Neural cell (in vitro differentiated cells): ENCODE data around the gene REXO1. TPM values are rescaled to one million over a fixed set of nuclear protein-coding genes. Genes with fewer than 3 reads are reported as not detected.

Source experiments
- H2AFZ ChIP-seq: fragments of 200-600, 300-800 bp; sonication (generic), shearing (Covaris generic); 2 replicates; pipeline ENCODE4 v1.6.0; 2014; ENCODE audit warnings: low read depth, mild to moderate bottlenecking, antibody characterized with exemption, low read length, moderate library complexity
- H3F3A ChIP-seq: fragments of 200-600 bp; shearing (Covaris generic); 2 replicates; pipeline ENCODE4 v1.6.1; 2016; ENCODE audit warnings: mild to moderate bottlenecking, moderate library complexity, mixed read lengths, antibody characterized with exemption, low read length; ENCODE audit not compliant: insufficient read depth, poor library complexity, severe bottlenecking
- H3K27ac ChIP-seq: fragments of 200-600, 300-800 bp; sonication (generic), shearing (Covaris generic); 2 replicates; pipeline ENCODE4 v1.5.1; 2014; ENCODE audit warnings: mild to moderate bottlenecking, low read length, moderate library complexity
- H3K27me3 ChIP-seq: fragments of 300-800, 200-600 bp; sonication (generic), shearing (Covaris generic); 2 replicates; pipeline ENCODE4 v1.6.0; 2014; ENCODE audit warnings: mild to moderate bottlenecking, low read depth, low read length, moderate library complexity; ENCODE audit not compliant: insufficient read depth
- H3K36me3 ChIP-seq: fragments of 300-800, 200-600 bp; sonication (generic), shearing (Covaris generic); 2 replicates; pipeline ENCODE4 v1.5.1; 2014; ENCODE audit warnings: mild to moderate bottlenecking, antibody characterized with exemption, low read length, moderate library complexity; ENCODE audit not compliant: insufficient read depth
- H3K4me2 ChIP-seq: fragments of 300-800, 200-600 bp; sonication (generic), shearing (Covaris generic); 2 replicates; pipeline ENCODE4 v1.6.0; 2014; ENCODE audit warnings: mild to moderate bottlenecking, low read length
- H3K4me3 ChIP-seq: fragments of 300-800, 200-600 bp; sonication (generic), shearing (Covaris generic); 2 replicates; pipeline ENCODE4 v1.5.1; 2014; ENCODE audit warnings: mild to moderate bottlenecking, low read length, moderate library complexity
- H3K79me2 ChIP-seq: fragments of 200-600 bp; shearing (Covaris generic); replicated peaks from 2 replicates; pipeline ENCODE4 v1.6.0; 2014; ENCODE audit warnings: mild to moderate bottlenecking, low read length, moderate library complexity; ENCODE audit not compliant: insufficient read depth
- H3K9ac ChIP-seq: fragments of 300-800, 200-600 bp; sonication (generic), shearing (Covaris generic); 2 replicates; pipeline ENCODE4 v1.6.1; 2016; ENCODE audit warnings: mild to moderate bottlenecking, low read length, mixed read lengths
- H3K9me2 ChIP-seq: fragments of 200-600 bp; shearing (Covaris generic); 2 replicates; pipeline ENCODE4 v1.6.1; 2016; ENCODE audit warnings: mild to moderate bottlenecking, low read length, mixed read lengths; ENCODE audit not compliant: insufficient read depth
- H3K9me3 ChIP-seq: fragments of 200-600, 300-800 bp; sonication (generic), shearing (Covaris generic); 2 replicates; pipeline ENCODE4 v1.6.1; 2016; ENCODE audit warnings: mild to moderate bottlenecking, mixed run types, low read length, moderate library complexity, mixed read lengths
- H4K20me1 ChIP-seq: fragments of 200-600 bp; shearing (Covaris generic); 2 replicates; pipeline ENCODE4 v1.6.1; 2016; ENCODE audit warnings: mild to moderate bottlenecking, mixed run types; ENCODE audit not compliant: insufficient read depth
- CTCF ChIP-seq: fragments of 450-650 bp; IDR thresholded peaks from 2 replicates; pipeline ENCODE4 v1.5.1; 2014; ENCODE audit warnings: antibody characterized with exemption, mild to moderate bottlenecking, moderate library complexity; ENCODE audit not compliant: poor library complexity, severe bottlenecking
- EP300 ChIP-seq: fragments of 450-650 bp; conservative IDR thresholded peaks from 2 replicates; pipeline ENCODE4 v1.6.1; 2014; ENCODE audit warnings: antibody characterized with exemption, mild to moderate bottlenecking, moderate library complexity; ENCODE audit not compliant: poor library complexity, severe bottlenecking
- EZH2 ChIP-seq: fragments of 200-600, 300-800 bp; shearing (Covaris generic), sonication (generic); IDR thresholded peaks from 2 replicates; pipeline ENCODE4 v1.6.1; 2014; ENCODE audit warnings: antibody characterized with exemption, low read length, borderline replicate concordance, mild to moderate bottlenecking; ENCODE audit not compliant: insufficient read depth, poor library complexity, severe bottlenecking
- MXI1 ChIP-seq: fragments of 450-650 bp; conservative IDR thresholded peaks from 2 replicates; pipeline ENCODE4 v1.6.1; 2014; ENCODE audit warnings: antibody characterized with exemption, mild to moderate bottlenecking; ENCODE audit not compliant: poor library complexity, severe bottlenecking
- POLR2AphosphoS5 ChIP-seq: IDR thresholded peaks from 2 replicates; pipeline ENCODE4 v1.6.1; 2012
- RAD21 ChIP-seq: fragments of 450-650 bp; conservative IDR thresholded peaks from 2 replicates; pipeline ENCODE4 v1.6.1; 2014; ENCODE audit warnings: antibody characterized with exemption, mild to moderate bottlenecking, moderate library complexity
- REST ChIP-seq: IDR thresholded peaks from 2 replicates; pipeline ENCODE4 v1.6.1; 2012; ENCODE audit warnings: borderline replicate concordance
- SMC3 ChIP-seq: fragments of 450-650 bp; conservative IDR thresholded peaks from 2 replicates; pipeline ENCODE4 v1.6.1; 2014; ENCODE audit warnings: antibody characterized with exemption, mild to moderate bottlenecking, moderate library complexity; ENCODE audit not compliant: poor library complexity
- TAF1 ChIP-seq: IDR thresholded peaks from 2 replicates; pipeline ENCODE4 v1.6.1; 2012; ENCODE audit warnings: low read depth
- polyA plus RNA-seq: library from polyadenylated mRNA; depleted of rRNA; stranded (reverse); fragments of >200 nt; gene quantifications from 2 replicates; pipeline ENCODE4 v1.2.3, GENCODE V29; 2014

The REXO1 gene
- polyA plus RNA-seq, 1 donor from 2014 or later: 9.2 TPM

- peak overlapping the region; percentile 98 for H3K4me3 ChIP-seq
- peak overlapping the region; percentile 88 for H3K9ac ChIP-seq
- no peaks in the 10 kb centered on the region for H3F3A ChIP-seq
- H3K27me3 ChIP-seq: no peaks in the 10 kb centered on the region
- peak overlapping the region; percentile 61 for H3K27ac ChIP-seq
- H3K79me2 ChIP-seq: peaks cover 27% of the 10 kb centered on the region
- H3K9me2 ChIP-seq: no peaks in the 10 kb centered on the region
- no peak for TF ChIP-seq MXI1
- TF ChIP-seq REST: peak; percentile 45
- no peaks in the 10 kb centered on the region for H3K36me3 ChIP-seq
- peak overlapping the region; percentile 83 for H3K4me2 ChIP-seq
- H4K20me1 ChIP-seq: peaks cover 8% of the 10 kb centered on the region
- no peaks in the 10 kb centered on the region for H3K9me3 ChIP-seq
- H2AFZ ChIP-seq: no peak overlapping the region
Observed at GRCh38 chr19:1884719-1885334, 36.5 kb upstream of the REXO1 start.

- no peak overlapping the region for H2AFZ ChIP-seq
- H3K36me3 ChIP-seq: no peaks in the 10 kb centered on the region
- H4K20me1 ChIP-seq: peaks cover 8% of the 10 kb centered on the region
- peak overlapping the region; percentile 61 for H3K27ac ChIP-seq
- no peaks in the 10 kb centered on the region for H3K9me3 ChIP-seq
- peak overlapping the region; percentile 88 for H3K9ac ChIP-seq
- no peaks in the 10 kb centered on the region for H3K27me3 ChIP-seq
- H3F3A ChIP-seq: no peaks in the 10 kb centered on the region
- peaks cover 27% of the 10 kb centered on the region for H3K79me2 ChIP-seq
- peak overlapping the region; percentile 83 for H3K4me2 ChIP-seq
- no peaks in the 10 kb centered on the region for H3K9me2 ChIP-seq
- no peak for TF ChIP-seq MXI1
- TF ChIP-seq REST: no peak
- no peak for TF ChIP-seq RAD21
- no peak for TF ChIP-seq SMC3
- no peak for TF ChIP-seq POLR2AphosphoS5
- TF ChIP-seq TAF1: no peak
- no peak for TF ChIP-seq EP300
- TF ChIP-seq CTCF: no peak
- TF ChIP-seq EZH2: no peak
- H3K4me3 ChIP-seq: peak overlapping the region; percentile 98
Observed at GRCh38 chr19:1884291-1884718, 36.0 kb upstream of the REXO1 start.
